ENCODE data around the gene ZBTB44. TPM values are rescaled to one million over a fixed set of nuclear protein-coding genes. Genes with fewer than 3 reads are reported as not detected.

The ZBTB44 gene
- total RNA-seq, 4 donors from 2014 or later = 35.8 to 52.7 (median 45.7) TPM

GRCh38 chr11:130272336-130272735, 42.4 kb downstream of the ZBTB44 start:
- no peak overlapping the region for H3K4me3 ChIP-seq (ENCODE audit: low read depth, poor library complexity, severe bottlenecking)
- intact Hi-C loops (cut with DNase I; ENCODE audit: low total_unique reads) = no loop called here
- TF ChIP-seq CTCF (IDR thresholded peaks at IDR 0.05) (no peak), POLR2A (IDR thresholded peaks at IDR 0.05) (no peak)
- 70 to 72% methylated on average over 2 of the region's 2 CpGs for WGBS, 2 donors
- no peak for DNase-seq (ENCODE audit: low spot score in 2 of 2)

- intact Hi-C loops (cut with DNase I; ENCODE audit: low total_unique reads) = no loop called here
- no peak for DNase-seq (ENCODE audit: low spot score in 2 of 2)
- 43 to 53% methylated on average over 1 of the region's 1 CpG for WGBS, 2 donors
- no peak for TF ChIP-seq POLR2A (IDR thresholded peaks at IDR 0.05)
- H3K4me3 ChIP-seq (ENCODE audit: low read depth, poor library complexity, severe bottlenecking) = no peak overlapping the region
Observed at GRCh38 chr11:130269326-130269943, 45.3 kb downstream of the ZBTB44 start.

GRCh38 chr11:130263351-130263750, 51.4 kb downstream of the ZBTB44 start:
- H3K4me3 ChIP-seq (ENCODE audit: low read depth, poor library complexity, severe bottlenecking) = no peak overlapping the region
- intact Hi-C loops (cut with DNase I; ENCODE audit: low total_unique reads) = no loop called here
- 88 to 89% methylated on average over 5 of the region's 5 CpGs for WGBS, 2 donors
- no peak for DNase-seq (ENCODE audit: low spot score in 2 of 2)
- no peak for TF ChIP-seq CTCF (IDR thresholded peaks at IDR 0.05)
- no peak for TF ChIP-seq POLR2A (IDR thresholded peaks at IDR 0.05)

GRCh38 chr11:130262424-130262823, 52.3 kb downstream of the ZBTB44 start:
- no peak for DNase-seq (ENCODE audit: low spot score in 2 of 2)
- intact Hi-C loops (cut with DNase I; ENCODE audit: low total_unique reads) = no loop called here
- no peak for TF ChIP-seq CTCF (IDR thresholded peaks at IDR 0.05)
- TF ChIP-seq POLR2A (IDR thresholded peaks at IDR 0.05) = no peak
- no peak overlapping the region for H3K4me3 ChIP-seq (ENCODE audit: low read depth, poor library complexity, severe bottlenecking)
- WGBS, 2 donors = 87 to 92% methylated on average over 4 of the region's 4 CpGs

GRCh38 chr11:130261571-130261970, 53.1 kb downstream of the ZBTB44 start:
- TF ChIP-seq CTCF (IDR thresholded peaks at IDR 0.05) (no peak), POLR2A (IDR thresholded peaks at IDR 0.05) (no peak)
- no peak overlapping the region for H3K4me3 ChIP-seq (ENCODE audit: low read depth, poor library complexity, severe bottlenecking)
- no peak for DNase-seq (ENCODE audit: low spot score in 2 of 2)
- intact Hi-C loops (cut with DNase I; ENCODE audit: low total_unique reads) = no loop called here
- WGBS, 2 donors = 88 to 93% methylated on average over 5 of the region's 5 CpGs

- no peak for TF ChIP-seq CTCF (IDR thresholded peaks at IDR 0.05)
- TF ChIP-seq POLR2A (IDR thresholded peaks at IDR 0.05) = no peak
- 94 to 96% methylated on average over 6 of the region's 6 CpGs for WGBS, 2 donors
- DNase-seq (ENCODE audit: low spot score in 2 of 2) = no peak
- intact Hi-C loops (cut with DNase I; ENCODE audit: low total_unique reads) = no loop called here
- H3K4me3 ChIP-seq (ENCODE audit: low read depth, poor library complexity, severe bottlenecking) = no peak overlapping the region
Observed at GRCh38 chr11:130260742-130261141, 54.0 kb downstream of the ZBTB44 start.
